RCC 7860 (cell line): ENCODE measurements around the gene PTPRN2.
"Not testable (repeated sequence)": the region's sequence is repeated elsewhere in the genome, so short reads cannot be mapped to it uniquely, and the experiment has no call there.

ENCODE experiments used
- DNase-seq: peaks from one replicate; pipeline ENCODE4 v3.0.0-alpha.2; 2015; ENCODE audit warnings: low spot score
- FAIRE-seq: peaks from 2 replicates; lab custom pipeline; 2012; peaks lifted over from hg19 to GRCh38; lab: Jason Lieb, UNC

PTPRN2 gene

GRCh38 chr7:157791666-157792065 is 796.0 kb downstream of the PTPRN2 start:
- FAIRE-seq, result no peak
- no peak for DNase-seq

DNA sequence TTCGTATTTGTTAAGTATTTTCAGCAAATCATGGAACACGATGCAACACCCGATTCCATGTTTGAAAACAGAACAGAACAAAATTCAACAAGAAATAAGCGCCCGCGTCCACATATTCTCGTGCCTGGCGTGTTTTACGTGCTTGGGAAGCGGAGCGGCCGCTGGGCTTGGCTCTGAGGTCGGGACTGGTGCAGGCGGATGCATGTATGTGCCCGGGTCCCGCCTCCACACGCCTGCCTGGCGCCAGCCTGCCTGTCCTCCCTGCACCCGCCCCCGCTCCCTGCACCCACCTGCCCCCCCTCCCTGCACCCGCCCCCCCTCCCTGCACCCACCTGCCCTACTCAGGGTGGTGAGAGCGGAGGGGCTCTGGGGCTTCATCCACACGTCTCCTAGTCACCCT is 796.4 kb downstream of the PTPRN2 start:
- DNase-seq, result no peak

DNA sequence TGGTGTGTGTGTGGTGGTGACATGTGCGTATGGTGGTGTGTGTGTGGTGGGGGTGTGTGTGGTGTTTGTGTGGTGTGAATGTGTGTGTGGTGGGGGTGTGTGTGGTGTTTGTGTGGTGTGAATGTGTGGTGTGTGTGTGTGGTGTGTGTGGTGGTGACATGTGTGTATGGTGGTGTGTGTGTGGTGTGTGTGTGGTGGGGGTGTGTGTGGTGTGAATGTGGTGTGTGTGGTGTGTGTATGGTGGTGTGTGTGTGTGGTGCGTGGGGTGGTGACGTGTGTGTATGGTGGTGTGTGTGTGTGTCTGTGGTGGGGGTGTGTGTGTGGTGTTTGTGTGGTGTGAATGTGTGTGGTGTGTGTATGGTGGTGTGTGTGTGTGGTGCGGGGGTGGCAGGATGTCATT is 797.7 kb downstream of the PTPRN2 start:
- FAIRE-seq (no peak), DNase-seq (no peak)

More for the DNA sequence above, 796.4 kb downstream of the PTPRN2 start:
- no peak for FAIRE-seq

GRCh38 chr7:157789094-157789493 is 798.5 kb downstream of the PTPRN2 start:
- FAIRE-seq, result no peak
- no peak for DNase-seq

GRCh38 chr7:157788573-157788972 is 799.0 kb downstream of the PTPRN2 start:
- FAIRE-seq (no peak), DNase-seq (no peak)

DNA sequence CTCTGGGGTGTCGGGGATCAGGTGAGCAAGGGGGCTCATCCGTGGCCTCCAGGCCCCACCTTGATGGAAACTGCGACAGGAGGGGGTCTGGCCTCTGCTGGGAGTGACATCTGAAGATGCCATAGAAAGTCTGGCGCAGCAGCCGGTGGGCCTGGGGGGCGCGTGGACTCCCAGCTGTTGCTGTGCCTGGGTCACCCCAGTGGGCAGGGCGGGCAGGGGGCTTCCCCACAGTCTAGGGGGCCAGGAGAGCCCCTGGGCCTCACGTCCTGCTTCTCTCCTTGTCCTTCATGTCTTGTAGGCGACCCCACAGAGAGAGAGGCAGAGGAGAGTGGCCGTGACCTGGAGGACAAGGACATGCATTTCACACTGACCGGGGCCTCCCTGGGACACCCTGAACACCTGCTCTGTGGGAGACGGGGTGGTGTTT is 800.3 kb downstream of the PTPRN2 start:
- FAIRE-seq, result no peak
- no peak for DNase-seq

DNA sequence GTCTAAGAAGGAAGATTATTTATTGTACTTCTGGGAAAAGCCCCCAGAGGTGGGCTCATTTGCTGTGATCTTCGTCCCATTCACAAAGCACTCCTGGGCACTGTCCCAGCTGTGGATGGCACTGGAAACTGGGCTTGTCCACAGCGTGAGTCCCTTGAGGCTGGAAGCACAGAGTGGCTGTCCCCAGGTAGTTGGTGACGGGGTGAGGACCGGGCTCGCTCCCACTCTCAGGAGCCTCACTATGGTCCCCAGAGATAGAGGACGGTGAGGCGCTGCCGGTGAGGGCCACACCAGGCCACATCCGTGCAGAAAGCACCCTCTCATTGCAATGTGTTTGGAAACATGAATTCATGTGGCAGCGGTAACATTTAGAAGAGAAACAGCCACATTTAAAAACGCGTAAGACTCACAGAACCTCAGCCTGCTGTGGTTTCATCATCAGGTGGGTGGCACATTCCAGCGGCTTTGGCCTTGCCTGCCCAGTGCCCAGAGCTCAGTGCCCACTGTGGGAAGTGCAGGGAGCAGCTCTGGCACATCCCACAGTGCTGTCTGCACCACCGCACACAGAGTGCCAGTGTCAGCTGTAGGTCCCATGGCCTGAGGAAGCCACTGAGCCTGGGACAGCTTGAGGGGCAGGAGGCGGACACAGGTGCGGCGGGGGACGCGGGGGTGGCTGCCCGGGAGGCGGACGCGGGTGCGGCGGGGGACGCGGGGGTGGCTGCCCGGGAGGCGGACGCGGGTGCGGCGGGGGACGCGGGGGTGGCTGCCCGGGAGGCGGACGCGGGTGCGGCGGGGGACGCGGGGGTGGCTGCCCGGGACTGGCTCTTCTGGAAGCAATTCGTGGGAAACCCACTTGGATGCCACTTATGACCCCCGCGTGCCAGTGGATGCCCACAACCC is 801.0 kb downstream of the PTPRN2 start:
- DNase-seq (no peak), FAIRE-seq (no peak)

- no peak for DNase-seq
- FAIRE-seq, result no peak
Measured at GRCh38 chr7:157785486-157786186, 802.0 kb downstream of the PTPRN2 start.

GRCh38 chr7:157784979-157785441 is 802.6 kb downstream of the PTPRN2 start:
- DNase-seq (no peak), FAIRE-seq (no peak)

DNA sequence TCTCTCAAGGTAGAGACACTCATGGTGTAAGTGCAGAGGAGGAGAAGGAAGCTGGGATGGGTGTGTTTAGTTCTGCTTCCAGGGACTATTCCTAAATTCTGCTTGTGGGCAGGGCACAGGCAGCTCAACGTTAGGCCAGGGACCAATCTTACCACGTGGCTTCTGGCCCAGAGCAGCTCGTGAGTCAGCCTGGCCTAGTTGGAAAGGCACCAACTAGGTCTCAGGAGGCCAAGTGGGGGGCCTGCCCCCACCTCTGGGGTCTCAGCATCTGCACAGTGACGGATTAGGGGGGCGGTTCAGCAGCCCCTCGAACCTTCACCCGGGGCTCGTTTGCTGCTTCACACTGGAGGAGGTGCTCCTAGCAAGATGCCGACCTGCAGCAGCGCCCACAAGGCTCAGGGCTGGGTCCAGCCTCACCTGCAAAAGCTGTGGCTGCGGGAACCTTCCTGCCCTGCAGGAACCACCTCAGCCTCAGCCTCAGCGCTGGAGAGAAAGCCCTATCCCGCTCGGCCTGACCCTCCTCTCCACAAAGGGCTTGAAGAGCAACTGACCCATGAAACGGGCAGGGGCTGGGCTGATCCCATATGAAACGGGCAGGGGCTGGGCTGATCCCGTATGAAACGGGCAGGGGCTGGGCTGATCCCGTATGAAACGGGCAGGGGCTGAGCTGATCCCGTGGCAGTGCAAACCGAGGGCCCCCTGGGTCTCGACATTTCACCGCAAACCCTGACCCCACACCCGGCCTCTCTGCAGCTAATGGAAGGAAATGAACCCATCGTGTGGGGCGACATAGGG is 803.4 kb downstream of the PTPRN2 start:
- FAIRE-seq (no peak), DNase-seq (no peak)

- no peak for FAIRE-seq
- DNase-seq, result no peak
Measured at GRCh38 chr7:157782041-157782440, 805.6 kb downstream of the PTPRN2 start.

DNA sequence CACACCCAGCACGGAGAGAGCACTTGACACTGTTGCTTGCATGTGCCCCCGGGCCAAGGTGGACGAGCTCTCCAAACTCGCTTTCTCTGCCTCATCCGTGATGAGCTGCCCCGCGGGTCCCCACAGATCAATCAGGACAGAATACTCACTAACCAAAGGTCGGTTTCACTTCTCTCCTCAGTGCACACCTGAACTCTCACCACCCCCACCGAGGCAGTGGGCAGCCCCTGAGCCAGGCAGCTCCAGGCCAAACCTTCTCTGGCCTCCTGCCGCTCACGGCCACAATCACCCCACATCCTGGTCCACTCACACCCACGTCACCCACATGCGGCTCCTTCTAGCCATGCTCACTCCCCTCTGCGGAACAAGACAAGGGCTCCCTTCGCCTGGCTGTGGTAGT is 806.9 kb downstream of the PTPRN2 start:
- no peak for DNase-seq
- no peak for FAIRE-seq

- no peak for FAIRE-seq
- DNase-seq, result no peak
Measured at GRCh38 chr7:157780312-157780711, 807.3 kb downstream of the PTPRN2 start.

GRCh38 chr7:157779206-157779605 is 808.4 kb downstream of the PTPRN2 start:
- DNase-seq (no peak), FAIRE-seq (no peak)

GRCh38 chr7:157777194-157777762 is 810.3 kb downstream of the PTPRN2 start:
- FAIRE-seq, DNase-seq: not testable (repeated sequence)

DNA sequence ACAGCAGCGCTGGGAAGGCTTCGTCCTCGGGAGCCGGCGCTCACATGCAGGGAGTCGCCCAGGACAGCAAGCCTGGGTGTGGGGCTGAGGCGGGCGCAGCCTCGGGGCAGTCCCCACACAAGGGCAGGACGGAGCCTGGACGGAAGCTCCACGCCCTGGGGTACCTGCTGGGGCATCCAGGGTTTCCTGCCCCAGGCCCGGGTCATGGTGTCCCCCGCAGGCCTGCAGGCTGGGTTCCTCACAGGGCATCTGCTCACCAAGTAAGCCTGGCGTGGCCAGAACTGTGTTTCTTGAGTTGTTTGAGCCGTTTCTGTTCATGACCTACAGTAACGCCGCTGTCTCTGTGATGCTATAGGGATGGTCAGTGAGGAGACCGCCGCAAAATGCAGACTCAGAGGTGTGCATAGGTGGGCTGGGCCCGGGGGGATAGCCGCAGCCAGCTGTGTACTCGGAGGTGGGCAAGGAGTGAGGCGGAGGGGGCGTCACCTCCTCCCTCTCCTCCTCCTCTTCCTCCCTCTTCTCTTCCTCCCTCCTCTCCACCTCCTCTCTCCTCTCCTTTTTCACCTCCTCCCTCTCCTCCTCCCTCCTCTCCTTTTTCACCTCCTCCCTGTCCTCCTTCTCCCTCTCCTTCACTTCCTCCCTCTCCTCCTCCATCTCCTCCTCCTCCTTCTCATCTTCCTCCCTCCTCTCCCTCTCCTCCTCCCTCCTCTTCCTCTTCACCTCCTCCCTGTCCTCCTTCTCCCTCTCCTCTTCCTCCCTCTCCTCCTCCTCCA is 811.9 kb downstream of the PTPRN2 start:
- DNase-seq, result no peak
- FAIRE-seq, result no peak

DNA sequence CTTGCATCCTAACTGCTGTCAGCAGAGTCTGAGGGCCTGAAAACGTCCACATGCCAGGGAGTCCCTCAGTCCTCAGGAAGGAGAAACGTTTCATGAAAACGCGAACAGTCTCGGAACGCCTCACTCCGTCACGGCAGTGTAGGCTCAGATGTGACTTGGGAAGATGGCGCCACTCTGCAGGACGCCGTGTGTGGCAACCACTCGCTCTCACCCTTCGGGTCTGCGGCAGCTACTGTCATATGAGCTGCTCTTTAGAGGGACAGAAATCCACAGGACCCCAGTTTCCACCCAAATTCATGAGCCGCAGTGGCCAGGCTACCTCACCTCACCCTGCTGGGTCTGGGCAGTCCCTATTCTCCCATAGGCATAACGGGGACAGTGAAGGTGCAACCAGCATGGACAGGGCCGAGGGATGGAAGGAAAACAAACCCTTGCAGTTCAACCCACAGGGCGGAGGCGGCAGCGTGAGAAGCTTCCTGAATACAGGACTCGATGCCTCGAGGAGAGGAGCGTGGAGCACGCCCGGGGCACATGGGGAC is 812.5 kb downstream of the PTPRN2 start:
- no peak for DNase-seq
- no peak for FAIRE-seq

- DNase-seq, result no peak
- FAIRE-seq, result no peak
Measured at GRCh38 chr7:157774495-157774894, 813.1 kb downstream of the PTPRN2 start.

GRCh38 chr7:157773361-157773760 is 814.3 kb downstream of the PTPRN2 start:
- DNase-seq, result no peak
- FAIRE-seq, result no peak
